HG03175 (cell line): ENCODE measurements around the gene IGF1R.
A peak's percentile ranks its signal among the peaks of the same experiment; 100 is the strongest.
"Not testable (repeated sequence)": the region's sequence is repeated elsewhere in the genome, so short reads cannot be mapped to it uniquely, and the experiment has no call there.

Experiments used
- ATAC-seq: cut with Tn5 transposase; IDR thresholded peaks from one replicate; pipeline ENCODE4 v1.9.1; 2021; ENCODE audit warnings: mild to moderate bottlenecking, moderate library complexity; ENCODE audit not compliant: unreplicated experiment

IGF1R gene

GRCh38 chr15:98976500-98976899 lies 328.2 kb downstream of the IGF1R start:
- no peak for ATAC-seq

DNA sequence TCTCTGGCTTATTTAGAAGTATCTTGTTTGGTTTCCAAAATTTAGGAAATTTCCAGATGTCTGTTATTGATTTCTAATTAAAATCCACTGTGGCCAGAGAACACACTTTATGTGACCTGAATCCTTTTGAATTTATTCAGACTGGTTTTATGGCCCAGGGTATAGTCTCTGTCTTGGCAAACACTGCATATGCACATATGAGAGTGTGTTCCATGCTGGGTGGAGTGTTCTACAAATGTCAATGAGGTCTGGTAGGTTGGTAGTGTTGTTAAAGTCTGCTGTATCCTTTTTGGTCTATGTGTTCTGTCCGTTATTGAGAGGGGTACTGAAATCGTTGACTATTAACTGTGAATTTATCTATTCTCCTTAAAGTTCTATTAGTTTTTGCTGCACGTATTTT lies 329.1 kb downstream of the IGF1R start:
- no peak for ATAC-seq

GRCh38 chr15:98978153-98978552 lies 329.8 kb downstream of the IGF1R start:
- ATAC-seq, result no peak

DNA sequence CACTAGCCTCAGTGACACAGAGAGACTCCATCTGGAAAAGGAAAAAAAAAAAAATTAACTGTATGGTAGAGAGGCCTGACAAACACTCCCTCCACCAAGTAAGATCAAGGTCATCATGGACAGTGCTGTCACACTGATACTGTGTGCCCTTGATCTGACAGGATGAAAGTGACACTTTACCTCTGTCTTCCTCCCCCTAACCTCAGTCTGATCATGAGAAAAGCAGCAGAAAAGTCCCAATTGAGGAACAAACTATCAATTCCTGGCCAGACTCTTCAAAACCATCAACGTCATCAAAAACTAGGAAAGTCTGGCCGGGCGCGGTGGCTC lies 332.5 kb downstream of the IGF1R start:
- ATAC-seq, result peak; percentile 46

GRCh38 chr15:98981851-98982722 lies 333.7 kb downstream of the IGF1R start:
- ATAC-seq, result peak; percentile 60

DNA sequence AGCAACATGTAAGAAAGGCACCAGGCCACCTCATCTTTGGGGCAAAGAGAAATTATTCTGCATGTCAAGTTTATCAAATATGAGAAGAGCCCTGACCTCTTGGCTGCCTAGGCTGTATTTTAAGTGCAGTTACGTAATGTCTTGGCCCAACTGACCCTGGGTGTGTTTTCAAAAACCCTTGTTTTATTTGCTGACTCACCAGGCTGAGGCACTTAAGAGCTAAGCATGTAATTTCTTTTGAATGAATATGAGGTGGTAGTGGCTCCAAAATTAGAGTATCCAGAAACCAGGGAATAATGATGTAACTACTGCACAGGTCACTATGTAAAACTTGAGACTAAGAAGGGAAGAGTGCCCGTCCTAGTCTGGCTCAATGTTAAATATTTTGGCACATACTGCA lies 335.0 kb downstream of the IGF1R start:
- no peak for ATAC-seq

GRCh38 chr15:98986281-98986680 lies 337.9 kb downstream of the IGF1R start:
- no peak for ATAC-seq

GRCh38 chr15:98994892-98995291 lies 346.6 kb downstream of the IGF1R start:
- ATAC-seq, result no peak

- ATAC-seq, result peak; percentile 61
These were observed 347.8 kb downstream of the IGF1R start for GRCh38 chr15:98996169-98996568.

DNA sequence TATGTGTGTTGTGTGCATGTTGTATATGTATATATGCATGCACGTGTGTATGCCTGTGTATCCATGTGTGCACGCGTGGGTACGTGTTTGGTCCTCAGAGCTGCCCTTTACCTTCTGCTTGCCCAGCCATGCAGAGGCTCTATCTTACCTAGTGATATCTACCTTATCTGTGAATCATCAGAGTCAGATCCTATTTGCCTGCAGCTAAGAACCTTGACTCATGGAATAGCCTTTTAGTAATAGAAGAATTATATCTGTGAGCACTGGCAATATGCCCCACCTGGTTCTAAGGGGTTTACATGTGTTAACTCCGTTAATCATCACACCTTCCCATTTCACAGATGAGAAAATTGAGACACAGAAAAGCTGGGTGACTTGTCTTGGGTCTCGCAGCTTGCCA lies 348.3 kb downstream of the IGF1R start:
- no peak for ATAC-seq

DNA sequence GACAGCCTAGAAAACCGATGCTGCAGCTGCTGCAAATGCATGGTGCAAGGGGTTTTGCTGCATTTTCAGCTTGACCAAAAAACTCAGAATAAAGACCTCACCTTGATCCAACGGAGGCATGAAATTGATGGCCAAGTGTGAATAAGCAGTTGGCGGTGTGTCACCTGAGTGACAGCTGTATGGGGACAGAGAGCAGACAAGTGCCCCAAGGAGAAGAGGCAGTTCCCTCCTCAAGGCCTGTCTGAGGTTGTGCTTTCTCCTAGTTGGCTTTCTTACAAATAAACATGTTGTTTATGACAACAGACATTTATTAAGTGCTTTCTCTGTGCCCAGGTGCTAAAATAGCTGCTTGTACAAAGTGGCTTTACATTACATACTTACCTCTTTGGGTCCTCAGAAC lies 349.0 kb downstream of the IGF1R start:
- ATAC-seq, result no peak

DNA sequence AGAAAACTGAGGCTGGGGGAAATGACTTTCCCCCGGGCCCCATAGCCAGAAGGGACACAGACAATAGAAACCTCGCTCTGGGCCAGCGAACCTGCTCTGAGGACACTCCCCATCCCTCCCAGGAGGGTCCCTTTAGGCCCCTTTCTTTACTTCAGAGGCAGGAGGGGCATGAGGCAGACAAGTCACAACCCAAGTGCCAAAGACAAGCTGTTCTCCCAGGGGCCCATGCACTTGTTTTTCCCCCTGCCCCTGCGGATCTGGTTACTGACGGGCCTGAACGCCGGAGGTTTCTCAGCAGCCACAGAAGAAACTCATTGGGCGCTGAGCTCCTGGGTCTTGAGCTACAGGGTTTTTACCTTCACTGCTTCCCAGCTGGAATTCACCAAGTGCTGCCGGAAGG lies 349.4 kb downstream of the IGF1R start:
- ATAC-seq, result no peak

GRCh38 chr15:98998279-98998678 lies 349.9 kb downstream of the IGF1R start:
- ATAC-seq, result no peak

- no peak for ATAC-seq
These were observed 350.9 kb downstream of the IGF1R start for GRCh38 chr15:98999233-98999632.

DNA sequence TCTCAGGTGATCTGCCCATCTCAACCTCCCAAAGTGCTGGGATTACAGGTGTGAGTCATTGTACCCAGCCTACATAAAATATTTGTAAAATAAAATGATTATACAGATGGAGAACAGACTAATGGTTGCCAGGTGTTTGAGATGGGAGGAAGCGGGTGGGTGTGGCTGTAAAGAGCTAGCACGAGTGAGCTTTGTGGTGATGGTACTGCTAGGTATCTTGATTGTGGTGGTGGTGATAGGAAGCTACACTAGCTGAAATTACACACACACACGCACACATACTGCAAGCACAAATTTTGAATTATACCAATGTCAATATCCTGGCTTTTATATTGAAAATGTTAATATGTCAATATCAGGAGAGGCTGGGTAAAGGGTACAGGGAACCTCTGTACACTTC lies 353.9 kb downstream of the IGF1R start:
- ATAC-seq, result no peak

DNA sequence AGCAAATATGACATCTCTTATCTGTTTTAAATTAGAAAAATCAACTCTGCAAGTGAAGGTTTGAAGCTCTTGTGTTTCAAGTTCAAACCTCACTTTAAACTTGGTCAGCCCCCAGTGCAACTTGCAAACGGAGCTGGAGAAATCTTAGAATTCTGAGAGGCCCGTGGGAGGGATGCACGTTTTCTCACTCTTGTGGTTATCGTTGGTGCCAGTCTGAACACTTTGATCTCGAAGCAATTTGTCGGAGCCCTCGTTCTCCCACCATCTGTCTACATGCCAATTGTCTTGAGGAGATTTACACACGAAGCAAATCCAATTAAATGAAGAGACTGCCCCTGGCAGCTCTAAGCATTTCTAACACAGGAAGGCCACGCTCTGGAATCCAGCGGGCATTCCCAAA lies 355.0 kb downstream of the IGF1R start:
- not testable (repeated sequence) for ATAC-seq

DNA sequence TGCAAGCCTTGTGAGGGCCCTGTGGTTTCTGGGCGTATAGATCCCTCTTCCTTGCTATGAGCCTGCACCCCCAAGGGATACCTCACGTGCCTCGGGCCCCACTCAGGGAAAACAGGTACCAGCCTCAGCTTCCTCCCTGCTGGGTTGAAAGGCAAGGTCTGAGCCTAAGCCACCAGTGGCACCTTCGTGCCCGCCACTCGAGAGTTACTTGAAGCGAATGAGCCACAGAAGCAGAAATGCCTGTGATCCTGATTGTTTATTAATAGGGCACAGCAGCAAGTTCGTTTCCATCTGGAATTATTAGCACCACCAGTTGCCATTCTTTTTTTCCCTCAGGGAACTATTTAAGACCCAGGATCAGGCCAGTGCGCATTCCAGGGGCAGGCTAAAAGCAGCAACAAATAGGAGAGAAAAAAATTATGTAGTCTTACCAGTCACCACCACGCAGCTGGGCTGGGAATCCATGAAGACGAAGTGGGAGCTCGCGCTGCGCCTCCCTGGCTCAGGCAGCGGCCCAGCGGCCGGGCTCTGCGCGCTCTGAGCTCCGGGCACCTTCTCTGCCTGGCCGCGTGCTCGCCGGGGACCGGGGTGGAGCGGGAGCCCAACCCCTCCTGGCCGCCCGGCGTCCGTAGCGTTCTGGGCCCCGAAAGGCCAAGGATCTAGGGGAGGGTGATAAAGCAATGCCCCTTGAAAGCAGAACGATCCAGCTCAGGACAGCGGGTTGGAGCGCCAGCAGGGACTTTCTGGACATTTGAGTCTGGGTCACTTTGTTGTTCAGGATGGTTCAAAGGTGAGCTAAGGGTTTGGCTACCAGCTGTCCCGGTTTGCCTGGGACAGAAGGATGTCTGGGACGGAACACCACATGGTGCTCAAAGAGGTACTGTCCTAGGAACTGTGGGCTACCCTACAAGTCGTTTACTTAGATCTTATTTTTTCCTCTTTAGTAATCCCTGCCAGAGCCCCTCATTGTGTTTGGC lies 356.9 kb downstream of the IGF1R start:
- ATAC-seq, result not testable (repeated sequence)

DNA sequence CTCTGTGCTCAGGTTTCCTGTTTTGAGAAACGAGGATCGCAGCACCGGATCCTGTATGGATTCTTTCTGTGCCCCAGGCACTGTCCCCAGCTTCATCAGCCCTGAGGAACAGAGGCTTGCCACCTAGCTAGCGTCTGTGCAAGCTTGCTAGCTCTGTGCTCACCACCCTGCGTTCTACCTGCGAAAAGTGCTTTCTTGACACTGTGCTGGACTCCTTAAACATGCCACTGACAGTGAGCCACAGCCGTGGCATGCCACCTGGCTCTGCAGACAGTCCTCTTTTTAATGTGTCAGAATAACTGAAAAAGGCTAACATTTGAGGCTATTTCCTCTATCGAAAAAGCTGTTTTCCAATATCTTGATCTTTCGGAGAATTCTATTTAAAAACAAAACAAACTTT lies 357.8 kb downstream of the IGF1R start:
- no peak for ATAC-seq

DNA sequence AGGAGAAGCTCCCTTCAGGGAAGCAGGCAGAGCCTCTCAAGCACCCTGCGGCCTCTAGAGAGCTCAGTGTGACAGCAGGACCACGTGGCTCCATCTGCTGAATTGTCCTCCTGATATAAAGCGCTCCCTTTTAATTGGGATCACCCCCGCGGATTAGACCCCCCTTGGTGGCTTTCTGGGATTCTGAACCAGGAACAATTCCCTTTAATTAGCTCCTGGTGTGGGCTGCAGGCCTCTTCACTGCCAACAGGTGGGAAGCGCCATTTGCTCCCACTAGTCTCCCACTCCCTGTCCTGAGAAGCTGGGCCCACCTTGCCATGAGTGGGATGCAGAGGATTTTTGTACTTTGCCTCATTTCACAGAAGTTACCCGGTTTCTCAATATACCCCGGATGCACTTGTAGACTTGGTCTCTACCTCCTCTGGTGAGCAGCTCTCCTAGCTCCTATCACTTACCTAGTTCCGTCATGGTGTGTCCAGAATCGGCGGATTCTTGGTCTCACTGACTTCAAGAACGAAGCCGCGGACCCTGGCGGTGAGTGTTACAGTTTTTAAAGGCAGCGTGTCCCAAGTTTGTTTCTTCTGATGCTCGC lies 358.7 kb downstream of the IGF1R start:
- no peak for ATAC-seq

DNA sequence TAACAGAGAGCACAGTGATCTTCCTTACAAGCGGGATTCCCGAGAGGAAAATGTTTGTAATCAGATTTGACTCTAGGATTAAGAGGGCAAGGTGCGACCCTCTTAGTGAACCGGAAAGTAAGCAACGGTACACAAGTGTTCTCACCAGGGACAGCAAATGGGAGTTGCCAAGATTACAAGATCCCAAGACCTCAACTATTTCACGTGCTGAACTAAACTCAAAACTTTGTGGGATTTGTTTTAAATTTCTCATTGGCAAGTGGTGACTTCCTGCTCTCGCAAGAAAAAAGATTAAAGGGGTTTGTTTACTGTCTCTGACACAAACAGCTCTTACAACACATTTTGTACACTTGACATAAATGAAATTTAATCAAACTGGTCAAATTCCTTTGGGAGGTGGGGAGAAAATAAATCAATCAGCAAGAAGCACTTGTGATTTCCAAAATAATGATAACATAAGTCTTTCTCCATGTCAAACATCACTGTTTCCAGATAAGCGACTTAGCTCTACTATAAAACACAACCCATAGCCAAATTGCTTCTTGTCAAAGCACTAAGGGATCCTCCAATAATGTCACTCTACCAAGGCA lies 361.5 kb downstream of the IGF1R start:
- ATAC-seq, result no peak

GRCh38 chr15:99010768-99011167 lies 362.4 kb downstream of the IGF1R start:
- ATAC-seq, result no peak
